ENCODE results near the gene RECQL5. TPM values are rescaled to one million over a fixed set of nuclear protein-coding genes. Genes with fewer than 3 reads are reported as not detected.

RECQL5 gene
- total RNA-seq, 1 donor from 2014 or later = 43.1 TPM

GRCh38 chr17:75695141-75695829 lies 28.3 kb upstream of the RECQL5 start:
- ATAC-seq (no peak), DNase-seq (no peak)
- intact Hi-C loops (cut with DNase I) = no loop called here
- Histone ChIP-seq H3K27me3 (no peaks in the 10 kb centered on the region), H3K36me3 (peaks cover 50% of the 10 kb centered on the region), H3K9me3 (no peaks in the 10 kb centered on the region), H3K27ac (no peak overlapping the region), H3K4me3 (no peak overlapping the region), H3K4me1 (peaks cover 39% of the 10 kb centered on the region)
- TF ChIP-seq, protein P1, sequence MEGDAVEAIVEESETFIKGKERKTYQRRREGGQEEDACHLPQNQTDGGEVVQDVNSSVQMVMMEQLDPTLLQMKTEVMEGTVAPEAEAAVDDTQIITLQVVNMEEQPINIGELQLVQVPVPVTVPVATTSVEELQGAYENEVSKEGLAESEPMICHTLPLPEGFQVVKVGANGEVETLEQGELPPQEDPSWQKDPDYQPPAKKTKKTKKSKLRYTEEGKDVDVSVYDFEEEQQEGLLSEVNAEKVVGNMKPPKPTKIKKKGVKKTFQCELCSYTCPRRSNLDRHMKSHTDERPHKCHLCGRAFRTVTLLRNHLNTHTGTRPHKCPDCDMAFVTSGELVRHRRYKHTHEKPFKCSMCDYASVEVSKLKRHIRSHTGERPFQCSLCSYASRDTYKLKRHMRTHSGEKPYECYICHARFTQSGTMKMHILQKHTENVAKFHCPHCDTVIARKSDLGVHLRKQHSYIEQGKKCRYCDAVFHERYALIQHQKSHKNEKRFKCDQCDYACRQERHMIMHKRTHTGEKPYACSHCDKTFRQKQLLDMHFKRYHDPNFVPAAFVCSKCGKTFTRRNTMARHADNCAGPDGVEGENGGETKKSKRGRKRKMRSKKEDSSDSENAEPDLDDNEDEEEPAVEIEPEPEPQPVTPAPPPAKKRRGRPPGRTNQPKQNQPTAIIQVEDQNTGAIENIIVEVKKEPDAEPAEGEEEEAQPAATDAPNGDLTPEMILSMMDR (IDR thresholded peaks at IDR 0.05) = no peak

DNA sequence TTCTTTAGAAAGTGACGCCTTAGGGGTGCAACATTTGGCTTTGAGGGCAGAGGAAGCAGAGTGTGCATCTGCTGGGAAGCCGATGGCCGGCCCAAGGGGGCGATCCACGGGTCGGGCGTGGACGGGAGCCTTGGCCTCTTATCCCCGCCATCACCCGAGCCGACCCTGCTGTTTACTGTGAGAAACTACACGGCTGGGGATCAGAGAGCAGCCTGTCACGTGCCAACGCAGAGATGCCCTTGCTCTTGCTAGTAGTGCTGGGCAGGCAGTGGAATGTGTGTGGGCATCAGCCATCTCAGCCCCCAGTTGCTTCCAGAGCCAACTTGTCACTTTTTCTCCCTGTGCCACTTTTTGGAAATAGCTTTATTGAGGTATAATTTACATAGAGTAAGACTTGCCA lies 27.6 kb upstream of the RECQL5 start:
- Histone ChIP-seq H3K36me3 (peaks cover 43% of the 10 kb centered on the region), H3K9me3 (no peaks in the 10 kb centered on the region), H3K4me3 (no peak overlapping the region), H3K27me3 (no peaks in the 10 kb centered on the region), H3K27ac (peak overlapping the region; percentile 70), H3K4me1 (peaks cover 37% of the 10 kb centered on the region)
- intact Hi-C loops (cut with DNase I) = no loop called here
- no peak for DNase-seq
- no peak for ATAC-seq
- TF ChIP-seq, protein P1 (IDR thresholded peaks at IDR 0.05) = no peak

- Histone ChIP-seq H3K27ac (peak overlapping the region; percentile 70), H3K36me3 (peaks cover 43% of the 10 kb centered on the region), H3K9me3 (no peaks in the 10 kb centered on the region), H3K4me1 (peaks cover 44% of the 10 kb centered on the region), H3K4me3 (no peak overlapping the region), H3K27me3 (no peaks in the 10 kb centered on the region)
- DNase-seq (peak; percentile 81), ATAC-seq (peak; percentile 84)
- TF ChIP-seq, protein P1 (IDR thresholded peaks at IDR 0.05) = no peak
- intact Hi-C loops (cut with DNase I) = no loop called here
Measured at GRCh38 chr17:75693500-75694481, 26.8 kb upstream of the RECQL5 start.

DNA sequence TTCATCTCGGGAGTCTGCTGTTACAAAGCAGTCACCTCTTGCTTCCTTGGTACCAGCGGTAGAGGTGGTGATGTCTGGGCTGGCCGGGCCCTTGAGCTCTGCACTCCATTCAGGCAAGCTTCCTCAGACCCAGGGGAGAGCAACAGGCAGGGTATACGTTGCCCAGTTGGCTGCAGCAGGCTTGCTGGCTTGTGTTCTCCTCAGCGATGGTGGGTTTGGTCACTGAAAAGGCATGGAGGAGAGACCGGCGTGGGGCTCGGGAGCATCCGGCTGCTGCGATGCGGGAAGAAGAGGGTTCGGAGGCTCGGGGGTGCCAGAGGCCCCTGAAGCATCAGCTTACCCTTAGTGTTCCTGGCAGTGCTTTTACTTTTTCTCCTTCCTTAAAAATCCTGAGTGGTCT lies 26.0 kb upstream of the RECQL5 start:
- Histone ChIP-seq H3K27ac (peak overlapping the region; percentile 70), H3K4me3 (no peak overlapping the region), H3K27me3 (no peaks in the 10 kb centered on the region), H3K9me3 (no peaks in the 10 kb centered on the region), H3K4me1 (peaks cover 52% of the 10 kb centered on the region), H3K36me3 (peaks cover 43% of the 10 kb centered on the region)
- no peak for DNase-seq
- TF ChIP-seq, protein P1 (IDR thresholded peaks at IDR 0.05) = no peak
- no peak for ATAC-seq
- intact Hi-C loops (cut with DNase I) = no loop called here

DNA sequence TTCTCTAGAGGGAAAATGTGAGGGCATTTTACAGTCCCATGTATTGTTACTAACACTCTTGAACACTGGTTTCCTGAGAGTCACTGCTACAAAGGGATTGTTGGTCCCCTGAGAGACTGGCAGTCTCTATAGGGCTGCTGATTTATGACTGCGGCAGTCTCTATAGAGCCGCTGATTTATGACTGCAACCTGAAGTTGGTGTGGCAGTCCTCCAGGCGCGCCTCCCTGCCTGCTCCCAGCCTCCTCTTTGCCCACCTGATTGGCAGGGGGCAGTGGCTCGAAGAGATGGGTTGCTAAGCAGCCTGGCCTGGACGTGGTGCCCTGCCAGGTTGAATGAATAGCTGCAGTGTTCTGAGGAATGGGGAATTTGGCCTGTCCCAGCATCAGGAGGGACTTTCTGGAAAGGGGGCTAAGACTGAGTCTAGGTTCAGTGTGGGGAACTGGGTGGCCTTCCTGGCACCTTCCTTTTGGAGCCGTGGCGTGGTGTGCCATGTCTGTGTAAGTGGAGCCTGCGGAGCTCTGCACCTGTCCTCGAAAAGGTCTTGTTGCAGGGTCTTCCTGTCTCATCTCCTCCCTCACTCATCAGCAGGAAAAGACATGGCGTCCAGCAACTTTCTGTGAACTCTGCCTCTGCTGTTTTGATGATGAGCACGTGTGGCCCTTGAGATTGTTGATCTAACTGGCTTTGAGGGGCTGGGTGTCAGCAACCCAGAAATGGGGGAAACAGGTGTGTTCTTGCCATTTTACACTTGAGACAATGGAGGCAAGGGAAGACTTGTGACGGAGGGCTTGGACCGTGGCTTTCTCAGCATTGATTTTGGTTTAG lies 25.1 kb upstream of the RECQL5 start:
- H3K36me3 ChIP-seq = peaks cover 39% of the 10 kb centered on the region
- no peak overlapping the region for H3K4me3 ChIP-seq
- no peak for DNase-seq
- intact Hi-C loops (cut with DNase I) = no loop called here
- no peaks in the 10 kb centered on the region for H3K27me3 ChIP-seq
- H3K27ac ChIP-seq = no peak overlapping the region
- TF ChIP-seq, protein P1 (IDR thresholded peaks at IDR 0.05) = no peak
- H3K4me1 ChIP-seq = peaks cover 52% of the 10 kb centered on the region
- no peaks in the 10 kb centered on the region for H3K9me3 ChIP-seq
- no peak for ATAC-seq
